K562 (cell line): ENCODE data around the gene CDT1. TPM values are rescaled to one million over a fixed set of nuclear protein-coding genes. Genes with fewer than 3 reads are reported as not detected.

Experiments
- ELF4 ChIP-seq: fragments of 450-650 bp; formaldehyde crosslinking; IDR thresholded peaks from 2 replicates; pipeline ENCODE4 v1.4.0; 2022; ENCODE audit warnings: missing genetic modification characterization
- HDAC1 ChIP-seq, 2 experiments: fragments of 450-650 bp; IDR thresholded peaks; 2 replicates each; pipeline ENCODE4 v1.6.1; 2016 to 2017; ENCODE audit warnings: inconsistent platforms in 1 of 2, mild to moderate bottlenecking in 1 of 2, moderate library complexity in 1 of 2
- HDGF ChIP-seq: fragments of 450-650 bp; IDR thresholded peaks from 2 replicates; pipeline ENCODE4 v1.6.1; 2016
- PHF21A ChIP-seq: fragments of 450-650 bp; IDR thresholded peaks from 2 replicates; pipeline ENCODE4 v1.6.1; 2017; ENCODE audit warnings: low read depth, borderline replicate concordance
- POLR2A ChIP-seq: fragments of 450-650 bp; conservative IDR thresholded peaks from 2 replicates; pipeline ENCODE4 v1.6.1; 2016
- POLR2B ChIP-seq: fragments of 450-650 bp; IDR thresholded peaks from 2 replicates; pipeline ENCODE4 v1.6.1; 2018; ENCODE audit warnings: low read depth; ENCODE audit not compliant: partially characterized antibody
- POU5F1 ChIP-seq: fragments of 150-350 bp; IDR thresholded peaks from 2 replicates; pipeline ENCODE4 v1.6.1; 2014; ENCODE audit warnings: borderline replicate concordance, low read length, low read depth, mild to moderate bottlenecking; ENCODE audit not compliant: partially characterized antibody
- RBM25 ChIP-seq: fragments of 200-400 bp; formaldehyde crosslinking; IDR thresholded peaks from 2 replicates; pipeline ENCODE4 v1.6.1; 2018; ENCODE audit warnings: low read length, low read depth, moderate library complexity; ENCODE audit not compliant: severe bottlenecking
- RCOR1 ChIP-seq, 2 experiments: IDR thresholded peaks; 2 replicates each; pipeline ENCODE4 v1.6.1; 2012; ENCODE audit warnings: low read depth in 2 of 2, low read length in 2 of 2, borderline replicate concordance in 1 of 2, improper control_type of control experiment in 1 of 2
- SMARCA5 ChIP-seq: fragments of 450-650 bp; IDR thresholded peaks from 2 replicates; pipeline ENCODE4 v1.6.1; 2016
- SNAPC5 ChIP-seq: fragments of 250-450 bp; sonication (Bioruptor Pico); IDR thresholded peaks from 2 replicates; pipeline ENCODE4 v1.8.0; 2021; ENCODE audit warnings: moderate library complexity, mild to moderate bottlenecking, inconsistent platforms
- SRSF9 ChIP-seq: fragments of 200-400 bp; formaldehyde crosslinking; IDR thresholded peaks from 2 replicates; pipeline ENCODE4 v1.6.1; 2017; ENCODE audit warnings: low read depth, low read length, borderline replicate concordance
- TAF9B ChIP-seq: fragments of 450-650 bp; IDR thresholded peaks from 2 replicates; pipeline ENCODE4 v1.6.1; 2018; ENCODE audit warnings: mild to moderate bottlenecking; ENCODE audit not compliant: partially characterized antibody
- TEAD1 ChIP-seq, 2 experiments: fragments of 450-650 bp in 1 of 2; sonication (generic) in 1 of 2; formaldehyde crosslinking; IDR thresholded peaks; 2 replicates each; pipeline versions ENCODE4 v1.4.0 to v1.8.0; 2020 to 2022; ENCODE audit warnings: mild to moderate bottlenecking in 2 of 2, missing genetic modification reagents in 1 of 2
- TRIM24 ChIP-seq, 2 experiments: fragments of 450-650 bp; IDR thresholded peaks; 2 replicates each; pipeline ENCODE4 v1.6.1; 2016
- ZNF124 ChIP-seq: sonication (generic); formaldehyde crosslinking; IDR thresholded peaks from 2 replicates; pipeline ENCODE4 v1.8.1; 2022; ENCODE audit warnings: missing genetic modification reagents
- ZNF277 ChIP-seq: fragments of 250-450 bp; sonication (Bioruptor Pico); IDR thresholded peaks from 2 replicates; pipeline ENCODE4 v1.8.0; 2022; ENCODE audit warnings: inconsistent platforms, mild to moderate bottlenecking, moderate library complexity, borderline replicate concordance
- ZNF609 ChIP-seq: sonication (generic); formaldehyde crosslinking; IDR thresholded peaks from 2 replicates; pipeline ENCODE4 v1.8.1; 2023; ENCODE audit warnings: missing genetic modification reagents, mild to moderate bottlenecking, borderline replicate concordance
- ZNF644 ChIP-seq: fragments of 200-800 bp; sonication (Bioruptor generic); IDR thresholded peaks from 2 replicates; pipeline ENCODE4 v1.6.1; 2016; ENCODE audit warnings: low read depth, missing genetic modification characterization, missing compliant biosample characterization
- ZNF696 ChIP-seq: fragments of 250-450 bp; sonication (Bioruptor Pico); conservative IDR thresholded peaks from 2 replicates; pipeline ENCODE4 v1.4.0; 2020; ENCODE audit warnings: mild to moderate bottlenecking, moderate library complexity
- polyA plus RNA-seq, 8 experiments: library from polyadenylated mRNA; depleted of rRNA in 4 of 8; stranded (reverse) in 5 of 8; unstranded in 3 of 8; fragments of >200 nt; fragmentation: Nextera tagmentation in 2 of 8; fragmentation: Illumina TruSeq in 1 of 8; extraction: Ambion mirVana in 2 of 8; extraction: Trizol in 1 of 8; gene quantifications; 2 replicates each; pipeline versions ENCODE4 v1.2.1 to v1.2.3, GENCODE V29; 2011 to 2014; ENCODE audit warnings: inconsistent platforms in 1 of 8, missing spikeins in 1 of 8
- total RNA-seq, 7 experiments: library from RNA; depleted of rRNA in 6 of 7; stranded (reverse); fragments of >200 nt in 6 of 7; fragmentation: Illumina TruSeq in 2 of 7; extraction: Trizol in 2 of 7; gene quantifications; 2 replicates each; pipeline versions ENCODE4 v1.2.1 to v1.2.3, GENCODE V29; 2011 to 2021; ENCODE audit warnings: low replicate concordance in 1 of 7
- TF ChIP-seq, protein P1 (sequence below), 2 experiments: fragments of 450-650 bp; IDR thresholded peaks; 2 replicates each; pipeline ENCODE4 v1.6.1; 2016
- TF ChIP-seq, protein P2 (sequence below): sonication (generic); formaldehyde crosslinking; IDR thresholded peaks from 2 replicates; pipeline ENCODE4 v1.8.0; 2022; ENCODE audit warnings: mild to moderate bottlenecking, missing genetic modification reagents

CDT1 gene
- total and polyA plus RNA-seq, 9 of the 15 experiments (the other 6 are each of a cell fraction or from before 2014, with no cell fraction given): 0.92 to 178 (median 14.2) TPM

DNA sequence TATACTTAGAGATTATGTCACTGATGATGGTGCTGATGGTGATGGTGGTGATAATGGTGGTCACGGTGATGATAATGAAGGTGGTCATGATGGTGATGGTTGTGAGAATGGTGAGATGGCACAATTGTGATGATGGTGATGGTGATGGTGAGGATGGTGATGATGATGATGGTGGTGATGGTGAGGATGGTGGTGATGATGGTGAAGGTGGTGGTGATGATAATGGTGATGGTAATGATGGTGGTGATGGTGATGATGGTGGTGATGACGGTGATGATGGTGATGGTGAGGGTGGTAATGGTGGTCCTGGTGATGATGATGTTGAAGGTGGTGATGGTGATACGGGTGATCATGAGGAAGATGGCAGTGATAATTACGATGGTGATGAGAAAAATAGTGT, 5.5 kb upstream of the CDT1 start (continued):
- TF ChIP-seq HDAC1 (IDR thresholded peaks at IDR 0.05) (peak in 1 of 2 experiments; percentile 79; a peak in 2 of 4 replicates), TAF9B (no peak), ZNF644 (tag) (no peak), SRSF9 (no peak), ZNF609 (CRISPR knock-in tag) (no peak), ELF4 (CRISPR knock-in tag) (0 out of 2 replicates have a peak, but pooled peaks have one; percentile 47), ZNF124 (CRISPR knock-in tag) (no peak), TRIM24 (IDR thresholded peaks at IDR 0.05) (0 out of 4 replicates have a peak, but pooled peaks of 1 of the 2 experiments have one; percentile 17), PHF21A (0 out of 2 replicates have a peak, but pooled peaks have one; percentile 13), TEAD1 (CRISPR knock-in tag; IDR thresholded peaks at IDR 0.05) (no peak), ZNF277 (CRISPR knock-in tag) (no peak), ZNF696 (no peak), SNAPC5 (CRISPR knock-in tag) (no peak), POLR2B (peak; percentile 45), POU5F1 (no peak), RCOR1 (IDR thresholded peaks at IDR 0.05; ENCODE audit: borderline replicate concordance in 1 of 2, low read depth in 2 of 2, low read length in 2 of 2) (no peak), HDGF (peak; percentile 90), POLR2A (0 out of 2 replicates have a peak, but pooled peaks have one; percentile 36), RBM25 (no peak), SMARCA5 (0 out of 2 replicates have a peak, but pooled peaks have one; percentile 42)
- TF ChIP-seq, protein P1, sequence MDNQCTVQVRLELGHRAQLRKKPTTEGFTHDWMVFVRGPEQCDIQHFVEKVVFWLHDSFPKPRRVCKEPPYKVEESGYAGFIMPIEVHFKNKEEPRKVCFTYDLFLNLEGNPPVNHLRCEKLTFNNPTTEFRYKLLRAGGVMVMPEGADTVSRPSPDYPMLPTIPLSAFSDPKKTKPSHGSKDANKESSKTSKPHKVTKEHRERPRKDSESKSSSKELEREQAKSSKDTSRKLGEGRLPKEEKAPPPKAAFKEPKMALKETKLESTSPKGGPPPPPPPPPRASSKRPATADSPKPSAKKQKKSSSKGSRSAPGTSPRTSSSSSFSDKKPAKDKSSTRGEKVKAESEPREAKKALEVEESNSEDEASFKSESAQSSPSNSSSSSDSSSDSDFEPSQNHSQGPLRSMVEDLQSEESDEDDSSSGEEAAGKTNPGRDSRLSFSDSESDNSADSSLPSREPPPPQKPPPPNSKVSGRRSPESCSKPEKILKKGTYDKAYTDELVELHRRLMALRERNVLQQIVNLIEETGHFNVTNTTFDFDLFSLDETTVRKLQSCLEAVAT (IDR thresholded peaks at IDR 0.05): peak in 1 of 2 experiments; percentile 50; a peak in 1 of 4 replicates
- TF ChIP-seq, protein P2, sequence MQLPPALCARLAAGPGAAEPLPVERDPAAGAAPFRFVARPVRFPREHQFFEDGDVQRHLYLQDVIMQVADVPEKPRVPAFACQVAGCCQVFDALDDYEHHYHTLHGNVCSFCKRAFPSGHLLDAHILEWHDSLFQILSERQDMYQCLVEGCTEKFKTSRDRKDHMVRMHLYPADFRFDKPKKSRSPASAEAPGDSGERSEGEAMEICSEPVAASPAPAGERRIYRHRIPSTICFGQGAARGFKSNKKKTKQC (CRISPR knock-in tag): no peak
